Heart right ventricle (tissue), 16 donors: ENCODE results near the gene ZNF428. TPM values are rescaled to one million over a fixed set of nuclear protein-coding genes. Genes with fewer than 3 reads are reported as not detected.

Source experiments
- ATAC-seq, 8 donors: fragments of 200-7000 bp; cut with Tn5 transposase; one replicate each; pipeline ENCODE4 v1.9.1; 2020; ENCODE audit warnings: mild to moderate bottlenecking in 8 of 8, moderate library complexity in 8 of 8, moderate number of reproducible peaks in 1 of 8
- DNase-seq, 2 donors: peaks; one replicate each; pipeline ENCODE4 v3.0.0-alpha.2; 2020
- H3K27ac ChIP-seq, 10 donors: fragments of 200-600 bp; sonication (generic) in 2 of 10; one replicate each; pipeline versions ENCODE4 v1.5.0 to v1.8.0; 2020 to 2022; ENCODE audit warnings: mild to moderate bottlenecking in 3 of 10
- H3K27me3 ChIP-seq, 7 donors: fragments of 200-600 bp; one replicate each; pipeline ENCODE4 v1.8.0; 2021 to 2022; ENCODE audit warnings: mild to moderate bottlenecking in 2 of 7
- H3K36me3 ChIP-seq, 9 donors: fragments of 200-600 bp; sonication (generic) in 1 of 9; one replicate each; pipeline versions ENCODE4 v1.5.0 to v1.8.0; 2020 to 2022; ENCODE audit warnings: mild to moderate bottlenecking in 2 of 9
- H3K4me1 ChIP-seq, 9 donors: fragments of 200-600 bp; sonication (generic) in 1 of 9; one replicate each; pipeline versions ENCODE4 v1.5.0 to v1.8.0; 2020 to 2022; ENCODE audit warnings: mild to moderate bottlenecking in 4 of 9
- H3K4me3 ChIP-seq, 10 donors: fragments of 200-600 bp; sonication (generic) in 2 of 10; one replicate each; pipeline versions ENCODE4 v1.5.0 to v1.8.0; 2020 to 2022; ENCODE audit warnings: mild to moderate bottlenecking in 7 of 10, moderate library complexity in 2 of 10
- H3K9me3 ChIP-seq, 11 donors: fragments of 200-600 bp in 10 of 11; sonication (generic) in 2 of 11; one replicate each; pipeline versions ENCODE4 v1.5.0 to v1.8.0; 2013 to 2022; ENCODE audit warnings: mild to moderate bottlenecking in 2 of 11, control low read depth in 1 of 11, moderate library complexity in 1 of 11
- WGBS, 2 donors: extraction: QIAGEN DNeasy Blood & Tissue Kit; methylation state at CpG; one replicate each; pipeline ENCODE4 v1.1.7; 2013; ENCODE audit warnings: inconsistent platforms in 1 of 2; 5-methylcytosine and 5-hydroxymethylcytosine counted together
- intact Hi-C, 10 donors: fragments of 100-400 bp; cut with DNase I; formaldehyde crosslinking; loops; one replicate each; pipeline versions ENCODE4 v1.11.1 to v1.14.2; 2022
- long read RNA-seq, 3 donors: library from polyadenylated mRNA; unstranded; transcript quantifications; one replicate each; pipeline ENCODE4 v2.0.0, GENCODE V29; 2020 to 2021
- polyA plus RNA-seq, 2 donors: library from polyadenylated mRNA; stranded (reverse); fragments of 200-250 nt; gene quantifications; one replicate each; pipeline ENCODE4 v1.2.3, GENCODE V29; 2013
- total RNA-seq, 10 donors: library from RNA; stranded (reverse); fragmentation: NEBNext Ultra II Directional in 3 of 10; extraction: Animal tissue kit (Norgen Biotek cat#: 25700) in 3 of 10; gene quantifications; one replicate each; pipeline versions ENCODE4 v1.2.1 to v1.2.4, GENCODE V29; 2021 to 2023
- TF ChIP-seq, protein P1 (sequence below), 9 donors: fragments of 200-600 bp; sonication (generic) in 2 of 9; IDR thresholded peaks; one replicate each; pipeline versions ENCODE4 v1.5.0 to v1.8.0; 2021 to 2022; ENCODE audit warnings: antibody characterized with exemption in 9 of 9, mild to moderate bottlenecking in 5 of 9, moderate library complexity in 1 of 9
- donor health status: Arrhythmogenic right ventricular cardiomyopathy.
- donor health status: ischemic (EF 13 %, LVEDD 7.1; RV severe dilation, severe dysfunction).
- donor health status: healthy with polysubstance abuse.
- donor health status: DM: no; HTN: yes; CAD: no.
- donor health status: DM: no; HTN: no; CAD: no.
- donor health status: ischemic (EF 25% LVEDD 6.9; RV normal size, moderate dysfunction).
- donor health status: ischemic (EF 25% LVEDD 5.7; RV mildly dilated, moderate dysfunction).
- donor health status: healthy.
- donor health status: DM: yes; HTN: yes; CAD: no.
- donor health status: Ischemic cardiomyopathy.
- donor health status: ischemic (EF 35%, LVEDD 5.7; RV mildly dilated, moderate dysfunction).
- donor health status: nonischemic (EF 11% LVEDD 7.7; RV severe dilation, severe dysfunction).
- donor health status: DM: yes; HTN: yes; CAD: no.
- donor health status: PGD.
- donor health status: ischemic (EF 29% LVEDD 5.4; RV normal size, mild dysfunction).
- donor health status: nonischemic (EF 23%, LVEDD 6.1; RV moderate dilation, normal function).

Gene ZNF428, protein sequence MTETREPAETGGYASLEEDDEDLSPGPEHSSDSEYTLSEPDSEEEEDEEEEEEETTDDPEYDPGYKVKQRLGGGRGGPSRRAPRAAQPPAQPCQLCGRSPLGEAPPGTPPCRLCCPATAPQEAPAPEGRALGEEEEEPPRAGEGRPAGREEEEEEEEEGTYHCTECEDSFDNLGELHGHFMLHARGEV
- total RNA-seq (10 to 100 TPM; 28.1 to 37.6 (median 32.9) TPM), polyA plus RNA-seq (10 to 100 TPM; 43.2 to 94.9 TPM)
- long read RNA-seq, donor 1, transcript ZNF428-201 (3 exons, 1,412 nt) = major isoform, 26 of 32 reads
- long read RNA-seq, donor 1, partial matches to known transcripts = 1 of 32 reads
- long read RNA-seq, donor 1, other reads (novel, unspliced or antisense) = 5 of 32 reads
- long read RNA-seq, donor 2, transcript ZNF428-201 (3 exons, 1,412 nt) = major isoform, 27 of 35 reads
- long read RNA-seq, donor 2, partial matches to known transcripts = 0 of 35 reads
- long read RNA-seq, donor 2, other reads (novel, unspliced or antisense) = 8 of 35 reads
- long read RNA-seq, donor 3, partial matches to known transcripts = 2 of 8 reads
- long read RNA-seq, donor 3, other reads (novel, unspliced or antisense) = 2 of 8 reads

DNA sequence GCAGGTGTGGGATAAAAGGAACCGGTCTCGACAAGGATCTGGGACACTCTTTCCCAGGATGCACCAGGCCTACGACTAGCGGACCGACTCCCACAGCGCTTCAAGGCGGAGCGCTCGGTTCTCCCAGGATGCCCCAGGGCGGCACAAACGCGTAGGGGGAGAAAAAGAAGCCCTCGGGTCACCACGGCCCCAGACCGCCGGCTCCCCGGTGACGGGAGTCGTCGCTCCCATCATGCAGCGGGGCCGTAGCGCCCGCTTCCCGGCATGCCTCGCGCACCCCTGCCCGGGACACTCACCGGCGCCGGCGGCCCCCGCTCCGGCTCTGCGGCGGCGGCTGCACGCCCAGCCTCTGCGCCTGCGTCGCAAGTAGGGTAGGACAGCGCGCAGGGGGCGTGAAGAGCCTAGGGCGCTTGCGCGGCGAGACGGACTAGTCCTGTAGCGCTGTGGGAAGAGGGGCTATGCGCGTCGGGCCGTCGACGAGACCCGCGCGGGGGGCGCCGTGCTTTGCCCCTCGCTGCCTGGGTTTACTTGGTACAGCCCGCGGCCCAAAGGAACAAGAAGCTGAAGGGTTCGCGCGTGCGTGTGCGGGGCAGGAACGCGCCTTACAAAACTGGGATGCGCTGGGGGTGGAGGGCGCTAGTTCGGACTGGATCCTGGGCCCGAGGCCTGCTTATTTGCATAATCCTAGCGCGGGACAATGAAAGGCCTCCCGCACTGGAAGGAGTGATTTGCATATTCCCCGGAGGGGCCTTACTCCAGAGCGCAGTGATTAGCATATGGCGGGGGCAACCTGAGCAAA is at the start of gene ZNF428:
Gene ZNF428 (minus strand): TSS at position 368 of the 799 bp plus-strand sequence. CDS start 5,325 bp downstream, outside the sequence.
- Histone ChIP-seq H3K4me1 (peaks cover 0 to 24% (median 7%) of the 10 kb centered on the region in 9 donors), H3K9me3 (no peaks in the 10 kb centered on the region)
- intact Hi-C loops = loop anchor here in 2 of 10 donors (2.0 kb wide), 1 partner anchor 23 kb away; the partner anchor contains the start of genes IRGQ (in 2 of the 2) and ZNF576 (in 2 of the 2)

DNA sequence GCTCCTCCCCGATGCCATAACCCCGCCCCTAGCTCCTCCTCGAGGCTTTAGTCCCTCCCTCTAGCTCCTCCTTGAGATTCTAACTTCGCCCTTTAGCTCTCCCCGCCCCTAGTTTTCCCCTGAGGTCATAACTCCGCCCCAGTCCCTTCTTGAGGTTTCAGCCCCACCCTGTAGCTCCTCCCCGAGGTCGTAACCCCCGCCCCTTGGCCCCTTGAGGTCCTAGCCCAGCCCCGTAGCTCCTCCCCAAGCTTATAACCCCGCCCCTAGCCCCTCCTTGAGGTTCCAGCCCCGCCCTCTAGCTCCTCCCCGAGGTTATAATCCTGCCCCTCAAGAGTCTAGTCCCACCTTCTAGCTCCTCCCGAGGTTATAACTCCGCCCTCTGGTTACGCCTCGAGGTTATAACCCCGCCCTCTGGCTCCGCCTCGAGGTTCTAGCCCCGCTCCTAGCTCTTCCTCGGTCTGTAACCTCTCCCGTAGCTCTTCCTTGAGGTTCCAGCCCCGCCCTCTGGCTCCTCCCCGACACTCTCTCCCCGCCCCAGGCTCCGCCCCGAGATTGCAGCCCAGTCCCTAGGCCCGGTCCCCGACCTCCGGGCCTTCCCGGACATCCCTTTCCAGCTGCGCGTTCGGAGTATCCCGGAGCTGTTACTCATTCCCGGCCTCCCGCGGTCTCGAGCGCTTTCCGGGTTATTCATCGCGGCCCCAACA is 49.1 kb upstream of the ZNF428 start:
- ATAC-seq (peak; percentile 90 to 97 (median 93)), DNase-seq (peak; percentile 98 to 99)
- intact Hi-C loops = loop anchor here in 3 of 10 donors (1.0 to 10.0 kb wide), 5 partner anchors 32 to 134 kb away; partner anchors contain the start of gene ZNF575 (in 1 of the 3)
- Histone ChIP-seq H3K9me3 (no peaks in the 10 kb centered on the region), H3K36me3 (peaks cover 0 to 42% (median 0%) of the 10 kb centered on the region in 9 donors), H3K27ac (peak overlapping the region; percentile 64 to 99 (median 91)), H3K27me3 (no peaks in the 10 kb centered on the region), H3K4me1 (peaks cover 0 to 83% (median 31%) of the 10 kb centered on the region in 9 donors), H3K4me3 (peak overlapping the region; percentile 26 to 78 (median 66))
- TF ChIP-seq, protein P1, sequence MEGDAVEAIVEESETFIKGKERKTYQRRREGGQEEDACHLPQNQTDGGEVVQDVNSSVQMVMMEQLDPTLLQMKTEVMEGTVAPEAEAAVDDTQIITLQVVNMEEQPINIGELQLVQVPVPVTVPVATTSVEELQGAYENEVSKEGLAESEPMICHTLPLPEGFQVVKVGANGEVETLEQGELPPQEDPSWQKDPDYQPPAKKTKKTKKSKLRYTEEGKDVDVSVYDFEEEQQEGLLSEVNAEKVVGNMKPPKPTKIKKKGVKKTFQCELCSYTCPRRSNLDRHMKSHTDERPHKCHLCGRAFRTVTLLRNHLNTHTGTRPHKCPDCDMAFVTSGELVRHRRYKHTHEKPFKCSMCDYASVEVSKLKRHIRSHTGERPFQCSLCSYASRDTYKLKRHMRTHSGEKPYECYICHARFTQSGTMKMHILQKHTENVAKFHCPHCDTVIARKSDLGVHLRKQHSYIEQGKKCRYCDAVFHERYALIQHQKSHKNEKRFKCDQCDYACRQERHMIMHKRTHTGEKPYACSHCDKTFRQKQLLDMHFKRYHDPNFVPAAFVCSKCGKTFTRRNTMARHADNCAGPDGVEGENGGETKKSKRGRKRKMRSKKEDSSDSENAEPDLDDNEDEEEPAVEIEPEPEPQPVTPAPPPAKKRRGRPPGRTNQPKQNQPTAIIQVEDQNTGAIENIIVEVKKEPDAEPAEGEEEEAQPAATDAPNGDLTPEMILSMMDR (IDR thresholded peaks at IDR 0.05) = no peak
- 1% methylated on average over 44 of the region's 44 CpGs for WGBS, 2 donors

More for the DNA sequence above, at the start of gene ZNF428:
- H3K27me3 ChIP-seq = no peaks in the 10 kb centered on the region
- peak within 1 kb of the TSS; percentile 59 to 90 (median 80) for H3K4me3 ChIP-seq
- ATAC-seq (peak; percentile 94 to 97 (median 95)), DNase-seq (peak; percentile 85 to 86)
- TF ChIP-seq, protein P1 (IDR thresholded peaks at IDR 0.05) = no peak
- 0% methylated on average over 81 of the region's 81 CpGs for WGBS, 2 donors
- H3K27ac ChIP-seq = peak within 1 kb of the TSS; percentile 84 to 97 (median 94)
- peaks cover 0 to under 1% (median 0%) of the 10 kb centered on the region in 9 donors for H3K36me3 ChIP-seq

DNA sequence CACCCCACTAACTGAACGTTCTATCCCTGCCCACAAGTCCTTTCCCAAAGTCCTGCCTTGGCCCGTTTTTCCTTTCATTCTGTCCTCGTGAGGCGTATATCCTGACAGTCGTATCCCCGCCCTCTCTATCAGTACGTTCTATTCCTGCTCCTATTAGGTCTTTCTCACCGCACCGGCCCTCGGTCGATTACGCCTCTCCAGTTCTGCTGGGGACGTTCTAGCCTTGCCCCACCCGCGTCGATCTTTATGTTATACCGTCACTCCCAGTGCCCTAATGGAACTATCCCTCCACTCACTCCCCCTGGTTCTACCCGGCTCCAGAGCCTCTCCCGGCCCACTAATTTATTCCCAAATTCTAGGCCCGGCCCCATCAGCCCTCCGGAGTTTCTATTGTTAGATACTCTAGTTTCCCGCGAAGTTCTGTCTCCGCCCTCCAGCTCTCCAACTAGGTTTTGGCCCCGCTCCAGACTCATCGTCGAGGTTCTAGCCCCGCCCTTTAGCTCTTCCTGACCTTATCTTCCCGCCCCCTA is 48.5 kb upstream of the ZNF428 start:
- Histone ChIP-seq H3K4me1 (peaks cover 0 to 85% (median 33%) of the 10 kb centered on the region in 9 donors), H3K36me3 (peaks cover 0 to 49% (median 0%) of the 10 kb centered on the region in 9 donors), H3K27ac (peak overlapping the region in 8 of 10 donors; percentile 22 to 99 (median 68)), H3K27me3 (no peaks in the 10 kb centered on the region), H3K4me3 (peak overlapping the region in 9 of 10 donors; percentile 10 to 78 (median 65)), H3K9me3 (no peaks in the 10 kb centered on the region)
- WGBS, 2 donors = 3 to 4% methylated on average over 29 of the region's 29 CpGs
- DNase-seq (no peak), ATAC-seq (no peak)
- intact Hi-C loops = loop anchor here in 3 of 10 donors (1.0 to 10.0 kb wide), 5 partner anchors 33 to 134 kb away; partner anchors contain the start of gene ZNF575 (in 1 of the 3)
- TF ChIP-seq, protein P1 (IDR thresholded peaks at IDR 0.05) = no peak
